HG03457 (cell line): Measurements from ENCODE around the gene S100A13.
"Not testable (repeated sequence)": the region's sequence is repeated elsewhere in the genome, so short reads cannot be mapped to it uniquely, and the experiment has no call there.

Source experiments
- ATAC-seq: cut with Tn5 transposase; IDR thresholded peaks from one replicate; pipeline ENCODE4 v1.9.1; 2021; ENCODE audit warnings: moderate number of reproducible peaks; ENCODE audit not compliant: unreplicated experiment

The S100A13 gene

GRCh38 chr1:153608742-153609584 lies 18.3 kb downstream of the S100A13 start:
- no peak for ATAC-seq

GRCh38 chr1:153608089-153608682 lies 19.1 kb downstream of the S100A13 start:
- no peak for ATAC-seq

GRCh38 chr1:153607381-153607780 lies 19.9 kb downstream of the S100A13 start:
- no peak for ATAC-seq

GRCh38 chr1:153606194-153606593 lies 21.1 kb downstream of the S100A13 start:
- no peak for ATAC-seq

DNA sequence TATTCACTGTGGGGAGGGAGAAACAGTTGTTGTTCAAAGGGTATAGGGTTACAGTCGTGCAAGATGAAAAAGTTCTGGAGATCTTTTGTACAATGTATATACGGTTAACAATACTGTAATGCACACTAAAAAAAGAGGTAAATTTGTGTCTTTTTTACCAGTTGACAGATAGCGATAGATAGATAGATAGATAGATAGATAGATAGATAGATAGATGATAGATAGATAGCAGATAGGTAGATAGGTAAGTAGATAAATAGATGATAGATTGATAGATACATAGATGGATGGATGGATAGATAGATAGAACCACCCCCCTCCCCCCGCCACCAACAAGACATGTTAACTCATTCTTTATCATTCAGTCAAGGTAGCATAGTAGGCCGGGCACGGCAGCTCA lies 24.6 kb downstream of the S100A13 start:
- ATAC-seq, result no peak

- no peak for ATAC-seq
Measured at GRCh38 chr1:153599847-153600246, 27.5 kb downstream of the S100A13 start.

DNA sequence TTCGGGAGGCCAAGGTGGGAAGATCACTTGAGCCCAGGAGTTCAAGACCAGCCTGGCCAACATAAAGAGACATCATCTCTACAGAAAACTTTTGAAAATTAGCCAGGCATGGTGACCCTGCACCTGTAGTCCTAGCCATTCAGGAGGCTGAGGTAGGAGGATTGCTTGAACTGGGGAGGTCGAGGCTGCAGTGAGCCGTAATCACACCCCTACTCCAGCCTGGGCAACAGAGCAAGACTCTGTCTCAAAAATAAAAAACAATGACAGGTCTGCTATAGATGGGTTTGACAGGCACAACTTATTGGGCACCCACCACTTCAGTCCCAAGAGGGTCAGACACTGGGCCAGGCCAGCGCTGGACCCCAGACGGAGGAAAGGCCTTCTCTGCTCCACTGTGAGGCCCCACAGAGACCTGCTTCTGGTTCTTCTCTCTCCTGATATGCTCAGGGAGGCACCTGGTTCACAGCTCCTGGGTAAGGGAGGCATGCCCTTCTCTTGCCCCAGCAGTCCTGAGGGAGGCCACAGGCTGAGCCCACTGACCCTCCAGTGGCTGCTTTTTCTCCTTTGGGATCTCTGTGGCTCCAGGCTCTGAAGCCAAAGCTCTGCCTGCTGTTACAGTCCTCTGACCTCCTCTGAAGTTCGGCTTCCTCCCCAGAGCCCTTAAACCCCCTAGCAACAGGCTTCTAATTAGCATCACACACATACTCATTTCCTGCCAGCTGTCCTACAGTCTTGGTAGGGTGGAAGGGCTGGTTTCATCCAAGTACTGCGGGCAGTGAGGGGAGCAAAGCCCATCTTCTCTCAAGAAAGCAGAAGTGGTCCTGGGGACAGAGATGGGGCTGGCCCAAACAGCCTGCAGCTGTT lies 28.8 kb downstream of the S100A13 start:
- peak; percentile 86 for ATAC-seq

DNA sequence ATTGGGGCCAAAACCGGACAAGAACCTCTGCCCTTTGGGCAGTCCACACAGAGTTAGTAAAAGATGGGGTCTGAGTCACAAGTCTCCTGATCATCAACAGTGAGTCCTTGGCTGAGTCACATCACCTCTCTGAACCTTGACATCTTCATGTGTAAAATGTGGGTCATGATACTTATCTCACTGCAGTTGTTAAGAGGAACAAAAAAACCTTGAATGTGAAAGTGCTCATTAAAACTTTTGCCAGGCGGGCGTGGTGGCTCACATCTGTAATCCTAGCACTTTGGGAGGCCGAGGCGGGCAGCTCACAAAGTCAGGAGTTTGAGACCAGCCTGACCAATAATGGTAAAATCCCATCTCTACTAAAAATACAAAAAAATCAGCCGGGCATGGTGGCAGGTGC lies 30.1 kb downstream of the S100A13 start:
- ATAC-seq, result no peak

DNA sequence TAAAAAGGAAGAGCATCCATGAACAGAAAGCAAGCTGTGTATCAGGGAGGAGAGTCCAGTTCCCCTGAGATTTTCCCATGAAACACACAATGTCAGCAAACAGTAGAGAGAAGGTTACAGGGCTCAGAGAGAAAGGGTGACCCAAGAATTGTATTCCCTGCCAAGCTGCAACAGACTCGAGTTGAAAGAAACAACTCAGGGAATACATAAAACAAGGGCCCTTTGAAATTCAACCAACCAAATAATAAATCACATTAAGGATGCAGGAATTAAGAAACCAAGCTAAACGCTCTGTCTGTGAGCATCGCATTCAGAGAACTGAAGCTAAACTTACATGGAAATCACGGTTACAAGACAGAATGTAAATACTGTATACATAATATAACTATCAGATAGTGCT lies 34.6 kb downstream of the S100A13 start:
- no peak for ATAC-seq

DNA sequence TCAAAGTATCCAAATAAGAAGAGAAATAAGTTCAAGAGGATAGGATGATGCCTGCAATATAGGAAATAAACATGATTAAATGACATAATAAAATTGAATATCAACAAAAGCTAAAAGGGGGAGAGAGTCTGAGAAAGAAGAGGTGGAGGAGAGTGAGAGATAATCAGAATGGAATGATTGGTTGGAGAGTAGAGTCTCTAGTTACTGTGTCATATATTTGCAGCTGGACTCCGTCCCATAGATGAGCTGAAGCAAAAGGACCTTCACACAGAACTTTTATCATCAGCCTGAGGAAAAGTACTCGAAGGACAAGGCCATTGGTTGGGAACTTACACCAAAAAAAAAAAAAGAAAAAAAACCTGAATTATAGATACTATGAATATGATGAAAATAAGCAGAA lies 38.8 kb downstream of the S100A13 start:
- no peak for ATAC-seq

DNA sequence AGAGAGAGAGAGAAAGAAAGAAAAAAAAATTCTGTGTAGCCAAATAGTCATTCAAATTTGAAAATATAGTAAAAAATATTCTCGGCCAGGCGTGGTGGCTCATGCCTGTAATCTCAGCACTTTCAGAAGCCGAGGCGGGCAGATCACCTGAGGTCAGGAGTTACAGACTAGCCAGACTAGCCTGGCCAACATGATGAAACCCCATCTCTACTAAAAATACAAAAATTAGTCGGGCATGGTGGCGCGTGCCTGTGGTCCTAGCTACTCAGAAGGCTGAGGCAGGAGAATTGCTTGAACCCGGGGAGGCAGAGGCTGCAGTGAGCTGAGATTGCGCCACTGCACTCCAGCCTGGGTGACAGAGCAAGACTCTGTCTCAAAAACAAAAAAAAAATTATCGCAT lies 39.3 kb downstream of the S100A13 start:
- ATAC-seq, result not testable (repeated sequence)

GRCh38 chr1:153587314-153587713 lies 40.0 kb downstream of the S100A13 start:
- no peak for ATAC-seq

GRCh38 chr1:153586347-153586746 lies 41.0 kb downstream of the S100A13 start:
- ATAC-seq, result no peak

GRCh38 chr1:153585006-153585405 lies 42.3 kb downstream of the S100A13 start:
- no peak for ATAC-seq

DNA sequence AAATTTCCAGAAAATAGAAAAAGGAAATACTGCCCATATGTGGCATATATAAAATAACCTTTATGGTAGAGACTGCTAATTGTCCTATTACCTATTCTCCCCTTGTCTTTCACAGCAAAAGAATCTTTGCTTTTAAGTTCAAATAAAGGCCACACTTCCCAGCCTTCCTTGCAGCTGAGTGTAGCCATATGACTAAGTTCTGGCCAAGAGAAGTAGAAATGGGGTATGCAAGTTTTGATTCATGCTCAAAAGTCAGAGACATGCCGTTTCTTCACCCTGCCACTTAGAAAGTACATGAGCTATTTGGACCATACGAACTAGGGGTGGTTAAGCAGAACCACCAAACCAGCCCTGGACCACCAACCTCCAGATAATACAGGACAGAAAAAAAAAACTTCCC lies 43.3 kb downstream of the S100A13 start:
- no peak for ATAC-seq

- ATAC-seq, result not testable (repeated sequence)
Measured at GRCh38 chr1:153583514-153583913, 43.8 kb downstream of the S100A13 start.

- ATAC-seq, result not testable (repeated sequence)
Measured at GRCh38 chr1:153582836-153583235, 44.5 kb downstream of the S100A13 start.

GRCh38 chr1:153578936-153579335 lies 48.4 kb downstream of the S100A13 start:
- ATAC-seq, result no peak

DNA sequence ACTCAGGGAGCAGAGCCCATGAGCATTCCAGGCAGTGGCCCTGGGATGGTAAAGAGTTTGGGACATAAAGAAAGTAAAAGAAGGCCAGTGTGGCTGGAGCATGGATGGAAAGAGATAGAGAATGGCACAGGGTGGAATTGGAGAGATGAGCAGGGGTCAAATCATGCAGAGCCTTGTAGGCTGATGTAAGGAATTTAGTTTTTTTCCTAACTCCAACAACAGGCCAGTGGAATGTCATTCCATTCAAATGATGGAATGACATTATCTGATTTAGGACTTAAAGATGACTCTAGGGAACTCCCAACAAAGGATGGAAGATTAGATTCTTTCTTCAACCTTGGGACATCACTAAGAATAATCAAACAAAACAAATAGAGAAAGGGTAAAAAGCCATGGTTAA lies 48.8 kb downstream of the S100A13 start:
- no peak for ATAC-seq

GRCh38 chr1:153577624-153578051 lies 49.7 kb downstream of the S100A13 start:
- ATAC-seq, result no peak

GRCh38 chr1:153577138-153577537 lies 50.2 kb downstream of the S100A13 start:
- no peak for ATAC-seq
